Measurements from ENCODE around the gene DMRTC2. TPM values are rescaled to one million over a fixed set of nuclear protein-coding genes. Genes with fewer than 3 reads are reported as not detected.

DMRTC2 gene
- total and polyA plus RNA-seq, 2 of the 13 experiments (the other 11 are each of a cell fraction or from before 2014, with no cell fraction given), result not detected

DNA sequence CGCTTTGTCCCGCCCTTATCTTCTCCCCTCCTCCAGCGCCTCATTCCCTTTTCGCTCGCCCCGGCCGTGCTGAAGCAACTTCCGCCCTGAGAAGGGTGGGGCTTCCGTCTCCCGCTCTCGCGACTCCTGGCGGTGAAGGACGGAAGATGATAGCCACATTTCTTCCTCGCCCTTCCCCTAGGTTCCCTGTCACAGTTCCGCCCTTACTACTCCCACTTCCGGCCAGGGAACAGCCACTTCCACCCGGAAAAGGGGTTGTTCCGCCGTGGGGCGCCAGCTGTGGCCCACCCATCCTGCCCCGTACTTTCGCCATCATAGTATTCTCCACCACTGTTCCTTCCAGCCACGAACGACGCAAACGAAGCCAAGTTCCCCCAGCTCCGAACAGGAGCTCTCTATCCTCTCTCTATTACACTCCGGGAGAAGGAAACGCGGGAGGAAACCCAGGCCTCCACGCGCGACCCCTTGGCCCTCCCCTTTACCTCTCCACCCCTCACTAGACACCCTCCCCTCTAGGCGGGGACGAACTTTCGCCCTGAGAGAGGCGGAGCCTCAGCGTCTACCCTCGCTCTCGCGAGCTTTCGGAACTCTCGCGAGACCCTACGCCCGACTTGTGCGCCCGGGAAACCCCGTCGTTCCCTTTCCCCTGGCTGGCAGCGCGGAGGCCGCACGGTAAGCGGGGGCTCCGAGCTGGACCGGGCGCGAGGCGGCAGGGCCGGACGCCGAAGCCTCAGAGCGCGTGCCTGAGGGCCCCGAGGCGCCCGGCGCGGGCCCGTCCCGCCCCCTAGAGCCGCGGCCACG lies 15.0 kb downstream of the DMRTC2 start, which contains the start of gene RPS19 (continued):
- TF ChIP-seq NFE2L1 (CRISPR knock-in tag; IDR thresholded peaks at IDR 0.05; ENCODE audit: borderline replicate concordance) (no peak), ZNF569 (CRISPR knock-in tag; IDR thresholded peaks at IDR 0.05; ENCODE audit: borderline replicate concordance) (no peak; the same call in 1 of the 2 replicates), MIER3 (CRISPR knock-in tag; IDR thresholded peaks at IDR 0.05; ENCODE audit: borderline replicate concordance) (peak; percentile 57; the same call in 1 of the 2 replicates), ZNF34 (CRISPR knock-in tag; IDR thresholded peaks at IDR 0.05; ENCODE audit: borderline replicate concordance) (no peak), SP2 (CRISPR knock-in tag; IDR thresholded peaks at IDR 0.05) (peak; percentile 86), ZNF446 (CRISPR knock-in tag; IDR thresholded peaks at IDR 0.05) (no peak), HIVEP1 (CRISPR knock-in tag; IDR thresholded peaks at IDR 0.05) (peak; percentile 59; the same call in 1 of the 2 replicates), NBN (conservative IDR thresholded peaks at IDR 0.05) (no peak), NR2F1 (CRISPR knock-in tag; IDR thresholded peaks at IDR 0.05) (peak in 1 of 2 experiments; percentile 22; a peak in 1 of 4 replicates), SAP130 (CRISPR knock-in tag; IDR thresholded peaks at IDR 0.05; ENCODE audit: low read depth) (peak; percentile 92), PHF20 (CRISPR knock-in tag; IDR thresholded peaks at IDR 0.05) (peak; percentile 92), PREB (CRISPR knock-in tag; IDR thresholded peaks at IDR 0.05) (no peak), ZNF629 (CRISPR knock-in tag; conservative IDR thresholded peaks at IDR 0.05) (no peak), RFXANK (CRISPR knock-in tag; IDR thresholded peaks at IDR 0.05) (no peak), ELF3 (CRISPR knock-in tag; IDR thresholded peaks at IDR 0.05) (peak; percentile 78), TARDBP (CRISPR knock-in tag; IDR thresholded peaks at IDR 0.05) (peak; percentile 77; the same call in 1 of the 2 replicates), CENPT (CRISPR knock-in tag; IDR thresholded peaks at IDR 0.05; ENCODE audit: low read depth) (no peak), MAFG (CRISPR knock-in tag; IDR thresholded peaks at IDR 0.05) (no peak), GPN1 (CRISPR knock-in tag; IDR thresholded peaks at IDR 0.05; ENCODE audit: borderline replicate concordance) (no peak)
- TF ChIP-seq, protein P1, sequence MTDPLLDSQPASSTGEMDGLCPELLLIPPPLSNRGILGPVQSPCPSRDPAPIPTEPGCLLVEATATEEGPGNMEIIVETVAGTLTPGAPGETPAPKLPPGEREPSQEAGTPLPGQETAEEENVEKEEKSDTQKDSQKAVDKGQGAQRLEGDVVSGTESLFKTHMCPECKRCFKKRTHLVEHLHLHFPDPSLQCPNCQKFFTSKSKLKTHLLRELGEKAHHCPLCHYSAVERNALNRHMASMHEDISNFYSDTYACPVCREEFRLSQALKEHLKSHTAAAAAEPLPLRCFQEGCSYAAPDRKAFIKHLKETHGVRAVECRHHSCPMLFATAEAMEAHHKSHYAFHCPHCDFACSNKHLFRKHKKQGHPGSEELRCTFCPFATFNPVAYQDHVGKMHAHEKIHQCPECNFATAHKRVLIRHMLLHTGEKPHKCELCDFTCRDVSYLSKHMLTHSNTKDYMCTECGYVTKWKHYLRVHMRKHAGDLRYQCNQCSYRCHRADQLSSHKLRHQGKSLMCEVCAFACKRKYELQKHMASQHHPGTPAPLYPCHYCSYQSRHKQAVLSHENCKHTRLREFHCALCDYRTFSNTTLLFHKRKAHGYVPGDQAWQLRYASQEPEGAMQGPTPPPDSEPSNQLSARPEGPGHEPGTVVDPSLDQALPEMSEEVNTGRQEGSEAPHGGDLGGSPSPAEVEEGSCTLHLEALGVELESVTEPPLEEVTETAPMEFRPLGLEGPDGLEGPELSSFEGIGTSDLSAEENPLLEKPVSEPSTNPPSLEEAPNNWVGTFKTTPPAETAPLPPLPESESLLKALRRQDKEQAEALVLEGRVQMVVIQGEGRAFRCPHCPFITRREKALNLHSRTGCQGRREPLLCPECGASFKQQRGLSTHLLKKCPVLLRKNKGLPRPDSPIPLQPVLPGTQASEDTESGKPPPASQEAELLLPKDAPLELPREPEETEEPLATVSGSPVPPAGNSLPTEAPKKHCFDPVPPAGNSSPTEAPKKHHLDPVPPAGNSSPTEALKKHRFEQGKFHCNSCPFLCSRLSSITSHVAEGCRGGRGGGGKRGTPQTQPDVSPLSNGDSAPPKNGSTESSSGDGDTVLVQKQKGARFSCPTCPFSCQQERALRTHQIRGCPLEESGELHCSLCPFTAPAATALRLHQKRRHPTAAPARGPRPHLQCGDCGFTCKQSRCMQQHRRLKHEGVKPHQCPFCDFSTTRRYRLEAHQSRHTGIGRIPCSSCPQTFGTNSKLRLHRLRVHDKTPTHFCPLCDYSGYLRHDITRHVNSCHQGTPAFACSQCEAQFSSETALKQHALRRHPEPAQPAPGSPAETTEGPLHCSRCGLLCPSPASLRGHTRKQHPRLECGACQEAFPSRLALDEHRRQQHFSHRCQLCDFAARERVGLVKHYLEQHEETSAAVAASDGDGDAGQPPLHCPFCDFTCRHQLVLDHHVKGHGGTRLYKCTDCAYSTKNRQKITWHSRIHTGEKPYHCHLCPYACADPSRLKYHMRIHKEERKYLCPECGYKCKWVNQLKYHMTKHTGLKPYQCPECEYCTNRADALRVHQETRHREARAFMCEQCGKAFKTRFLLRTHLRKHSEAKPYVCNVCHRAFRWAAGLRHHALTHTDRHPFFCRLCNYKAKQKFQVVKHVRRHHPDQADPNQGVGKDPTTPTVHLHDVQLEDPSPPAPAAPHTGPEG (CRISPR knock-in tag; IDR thresholded peaks at IDR 0.05), result 0 out of 2 replicates have a peak, but pooled peaks have one; percentile 44
- TF ChIP-seq, protein P2, sequence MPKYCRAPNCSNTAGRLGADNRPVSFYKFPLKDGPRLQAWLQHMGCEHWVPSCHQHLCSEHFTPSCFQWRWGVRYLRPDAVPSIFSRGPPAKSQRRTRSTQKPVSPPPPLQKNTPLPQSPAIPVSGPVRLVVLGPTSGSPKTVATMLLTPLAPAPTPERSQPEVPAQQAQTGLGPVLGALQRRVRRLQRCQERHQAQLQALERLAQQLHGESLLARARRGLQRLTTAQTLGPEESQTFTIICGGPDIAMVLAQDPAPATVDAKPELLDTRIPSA (CRISPR knock-in tag; IDR thresholded peaks at IDR 0.05; ENCODE audit: borderline replicate concordance), result no peak
